Measurements from ENCODE around the gene COL12A1. TPM values are rescaled to one million over a fixed set of nuclear protein-coding genes. Genes with fewer than 3 reads are reported as not detected.

Gene COL12A1
- total and polyA plus RNA-seq, 2 of the 13 experiments (the other 11 are each of a cell fraction or from before 2014, with no cell fraction given) = 0.02 TPM; not detected in 1

DNA sequence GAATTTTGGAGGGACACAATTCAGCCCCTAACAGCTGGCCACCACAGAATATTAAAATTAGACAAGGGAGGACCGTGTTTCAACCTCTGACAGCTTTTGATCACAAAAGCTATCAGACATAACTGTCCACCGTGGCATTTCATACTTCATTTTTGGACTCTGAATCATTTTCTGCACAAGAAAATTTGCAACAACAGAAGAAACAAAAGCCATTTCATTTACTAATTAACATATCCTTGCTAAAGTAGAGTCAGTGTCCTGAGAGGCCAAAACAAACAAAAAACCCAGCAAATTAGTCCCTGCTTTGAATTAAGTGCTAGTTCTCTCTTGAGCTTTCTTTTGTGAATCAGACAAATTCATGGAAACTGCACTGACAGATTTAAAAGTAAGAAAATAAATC is 17.6 kb upstream of the COL12A1 start:
- 45% methylated on average over 2 of the region's 2 CpGs for WGBS (ENCODE audit: low lambda C conversion rate)
- no TSS peak for BruUV-seq (replicated peaks)
- CTCF ChIA-PET (ENCODE audit: low intra/inter-chr PET ratio, low total read pairs) = no interaction called here
- intact Hi-C loops (cut with micrococcal nuclease; ENCODE audit: unreplicated experiment) = no loop called here
- POLR2A ChIA-PET = no interaction called here
- no peaks in the 10 kb centered on the region for H3K79me2 ChIP-seq (ENCODE audit: insufficient read depth, low read length)
- H3K27me3 ChIP-seq (ENCODE audit: control insufficient read depth in 1 of 2, insufficient read depth in 2 of 2, low read length in 2 of 2) = no peaks in the 10 kb centered on the region
- H3K36me3 ChIP-seq (replicated peaks in 1 of 2; ENCODE audit: control insufficient read depth in 1 of 2, insufficient read depth in 2 of 2, low read length in 2 of 2) = no peaks in the 10 kb centered on the region
- TF ChIP-seq ZNF790 (CRISPR knock-in tag; IDR thresholded peaks at IDR 0.05; ENCODE audit: borderline replicate concordance) (no peak), PAWR (CRISPR knock-in tag; IDR thresholded peaks at IDR 0.05; ENCODE audit: borderline replicate concordance) (no peak), RXRB (CRISPR knock-in tag; IDR thresholded peaks at IDR 0.05; ENCODE audit: borderline replicate concordance) (no peak)
- TF ChIP-seq, protein P1, sequence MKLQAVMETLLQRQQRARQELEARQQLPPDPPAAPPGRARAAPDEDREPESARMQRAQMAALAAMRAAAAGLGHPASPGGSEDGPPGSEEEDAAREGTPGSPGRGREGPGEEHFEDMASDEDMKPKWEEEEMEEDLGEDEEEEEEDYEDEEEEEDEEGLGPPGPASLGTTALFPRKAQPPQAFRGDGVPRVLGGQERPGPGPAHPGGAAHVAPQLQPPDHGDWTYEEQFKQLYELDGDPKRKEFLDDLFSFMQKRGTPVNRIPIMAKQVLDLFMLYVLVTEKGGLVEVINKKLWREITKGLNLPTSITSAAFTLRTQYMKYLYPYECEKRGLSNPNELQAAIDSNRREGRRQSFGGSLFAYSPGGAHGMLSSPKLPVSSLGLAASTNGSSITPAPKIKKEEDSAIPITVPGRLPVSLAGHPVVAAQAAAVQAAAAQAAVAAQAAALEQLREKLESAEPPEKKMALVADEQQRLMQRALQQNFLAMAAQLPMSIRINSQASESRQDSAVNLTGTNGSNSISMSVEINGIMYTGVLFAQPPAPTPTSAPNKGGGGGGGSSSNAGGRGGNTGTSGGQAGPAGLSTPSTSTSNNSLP (IDR thresholded peaks at IDR 0.05; ENCODE audit: low read depth, low read length) = no peak
- H3K9ac ChIP-seq (ENCODE audit: insufficient read depth, low read depth, low read length) = no peak overlapping the region
- H4K20me1 ChIP-seq (ENCODE audit: insufficient read depth, low read length) = no peaks in the 10 kb centered on the region
- no peak overlapping the region for H3K4me3 ChIP-seq (replicated peaks in 1 of 3; ENCODE audit: insufficient read depth in 1 of 3, low read depth in 2 of 3, low read length in 3 of 3)
- H3K4me2 ChIP-seq (ENCODE audit: low read depth, low read length) = peak overlapping the region; percentile 82; the same call in 1 of the 2 replicates
- H3K9me3 ChIP-seq (ENCODE audit: low read length) = no peaks in the 10 kb centered on the region
- no peak overlapping the region for H2AFZ ChIP-seq (ENCODE audit: low read length)
- ATAC-seq (no peak), FAIRE-seq (no peak), DNase-seq (ENCODE audit: low spot score) (no peak)
- peaks cover 19% of the 10 kb centered on the region for H3K4me1 ChIP-seq (ENCODE audit: insufficient read depth, low read length)
- in situ Hi-C loops (cut with HindIII; ENCODE audit: extremely low pct_ligation_motif_present, low pct_unique_long_range_greater_than_20kb) = loop anchor here (25.0 kb wide), 4 partner anchors 636 to 1486 kb away; no protein-coding TSS in a partner anchor
- H3K27ac ChIP-seq (ENCODE audit: extremely low read length, insufficient read depth, low read length) = no peak overlapping the region

GRCh38 chr6:75222261-75222660 is 16.4 kb upstream of the COL12A1 start:
- Histone ChIP-seq H4K20me1 (ENCODE audit: insufficient read depth, low read length) (no peaks in the 10 kb centered on the region), H2AFZ (ENCODE audit: low read length) (no peak overlapping the region), H3K27ac (ENCODE audit: extremely low read length, insufficient read depth, low read length) (no peak overlapping the region), H3K9ac (ENCODE audit: insufficient read depth, low read depth, low read length) (no peak overlapping the region), H3K36me3 (replicated peaks in 1 of 2; ENCODE audit: control insufficient read depth in 1 of 2, insufficient read depth in 2 of 2, low read length in 2 of 2) (no peaks in the 10 kb centered on the region), H3K9me3 (ENCODE audit: low read length) (no peaks in the 10 kb centered on the region), H3K79me2 (ENCODE audit: insufficient read depth, low read length) (no peaks in the 10 kb centered on the region), H3K4me1 (ENCODE audit: insufficient read depth, low read length) (peaks cover 19% of the 10 kb centered on the region), H3K27me3 (ENCODE audit: control insufficient read depth in 1 of 2, insufficient read depth in 2 of 2, low read length in 2 of 2) (no peaks in the 10 kb centered on the region), H3K4me3 (replicated peaks in 1 of 3; ENCODE audit: insufficient read depth in 1 of 3, low read depth in 2 of 3, low read length in 3 of 3) (no peak overlapping the region), H3K4me2 (ENCODE audit: low read depth, low read length) (no peak overlapping the region)
- POLR2A ChIA-PET = no interaction called here
- BruUV-seq (replicated peaks) = no TSS peak
- CTCF ChIA-PET (ENCODE audit: low intra/inter-chr PET ratio, low total read pairs) = no interaction called here
- intact Hi-C loops (cut with micrococcal nuclease; ENCODE audit: unreplicated experiment) (no loop called here), in situ Hi-C loops (cut with HindIII; ENCODE audit: extremely low pct_ligation_motif_present, low pct_unique_long_range_greater_than_20kb) (loop anchor here (25.0 kb wide), 4 partner anchors 635 to 1485 kb away; no protein-coding TSS in a partner anchor)
- FAIRE-seq (no peak), ATAC-seq (no peak), DNase-seq (ENCODE audit: low spot score) (no peak)
- TF ChIP-seq, protein P2, sequence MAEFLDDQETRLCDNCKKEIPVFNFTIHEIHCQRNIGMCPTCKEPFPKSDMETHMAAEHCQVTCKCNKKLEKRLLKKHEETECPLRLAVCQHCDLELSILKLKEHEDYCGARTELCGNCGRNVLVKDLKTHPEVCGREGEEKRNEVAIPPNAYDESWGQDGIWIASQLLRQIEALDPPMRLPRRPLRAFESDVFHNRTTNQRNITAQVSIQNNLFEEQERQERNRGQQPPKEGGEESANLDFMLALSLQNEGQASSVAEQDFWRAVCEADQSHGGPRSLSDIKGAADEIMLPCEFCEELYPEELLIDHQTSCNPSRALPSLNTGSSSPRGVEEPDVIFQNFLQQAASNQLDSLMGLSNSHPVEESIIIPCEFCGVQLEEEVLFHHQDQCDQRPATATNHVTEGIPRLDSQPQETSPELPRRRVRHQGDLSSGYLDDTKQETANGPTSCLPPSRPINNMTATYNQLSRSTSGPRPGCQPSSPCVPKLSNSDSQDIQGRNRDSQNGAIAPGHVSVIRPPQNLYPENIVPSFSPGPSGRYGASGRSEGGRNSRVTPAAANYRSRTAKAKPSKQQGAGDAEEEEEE (CRISPR knock-in tag; IDR thresholded peaks at IDR 0.05; ENCODE audit: borderline replicate concordance) = no peak
- TF ChIP-seq, protein P3, sequence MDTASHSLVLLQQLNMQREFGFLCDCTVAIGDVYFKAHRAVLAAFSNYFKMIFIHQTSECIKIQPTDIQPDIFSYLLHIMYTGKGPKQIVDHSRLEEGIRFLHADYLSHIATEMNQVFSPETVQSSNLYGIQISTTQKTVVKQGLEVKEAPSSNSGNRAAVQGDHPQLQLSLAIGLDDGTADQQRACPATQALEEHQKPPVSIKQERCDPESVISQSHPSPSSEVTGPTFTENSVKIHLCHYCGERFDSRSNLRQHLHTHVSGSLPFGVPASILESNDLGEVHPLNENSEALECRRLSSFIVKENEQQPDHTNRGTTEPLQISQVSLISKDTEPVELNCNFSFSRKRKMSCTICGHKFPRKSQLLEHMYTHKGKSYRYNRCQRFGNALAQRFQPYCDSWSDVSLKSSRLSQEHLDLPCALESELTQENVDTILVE (CRISPR knock-in tag; IDR thresholded peaks at IDR 0.05) = no peak
- no peak for TF ChIP-seq REL (CRISPR knock-in tag; conservative IDR thresholded peaks at IDR 0.05)
- no peak for TF ChIP-seq CREB3 (CRISPR knock-in tag; IDR thresholded peaks at IDR 0.05)
- no peak for TF ChIP-seq ERF (CRISPR knock-in tag; IDR thresholded peaks at IDR 0.05)
- TF ChIP-seq, protein P4, sequence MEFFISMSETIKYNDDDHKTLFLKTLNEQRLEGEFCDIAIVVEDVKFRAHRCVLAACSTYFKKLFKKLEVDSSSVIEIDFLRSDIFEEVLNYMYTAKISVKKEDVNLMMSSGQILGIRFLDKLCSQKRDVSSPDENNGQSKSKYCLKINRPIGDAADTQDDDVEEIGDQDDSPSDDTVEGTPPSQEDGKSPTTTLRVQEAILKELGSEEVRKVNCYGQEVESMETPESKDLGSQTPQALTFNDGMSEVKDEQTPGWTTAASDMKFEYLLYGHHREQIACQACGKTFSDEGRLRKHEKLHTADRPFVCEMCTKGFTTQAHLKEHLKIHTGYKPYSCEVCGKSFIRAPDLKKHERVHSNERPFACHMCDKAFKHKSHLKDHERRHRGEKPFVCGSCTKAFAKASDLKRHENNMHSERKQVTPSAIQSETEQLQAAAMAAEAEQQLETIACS (CRISPR knock-in tag; IDR thresholded peaks at IDR 0.05) = no peak
- TF ChIP-seq ZNF570 (CRISPR knock-in tag; IDR thresholded peaks at IDR 0.05; ENCODE audit: borderline replicate concordance) = no peak
